Lower leg skin (tissue), 3 donors: ENCODE results near the gene ZDHHC7.

ENCODE experiments used
- POLR2A ChIP-seq, 2 donors: fragments of 450-650 bp; IDR thresholded peaks; one replicate each; pipeline ENCODE4 v1.6.1; 2016 to 2017; ENCODE audit warnings: antibody characterized with exemption in 2 of 2, mild to moderate bottlenecking in 1 of 2, moderate library complexity in 1 of 2
- TF ChIP-seq, protein P1 (sequence below), 3 donors: fragments of 450-650 bp; IDR thresholded peaks; one replicate each; pipeline ENCODE4 v1.5.1; 2016; ENCODE audit warnings: antibody characterized with exemption in 3 of 3, mild to moderate bottlenecking in 3 of 3, moderate library complexity in 2 of 3

DNA sequence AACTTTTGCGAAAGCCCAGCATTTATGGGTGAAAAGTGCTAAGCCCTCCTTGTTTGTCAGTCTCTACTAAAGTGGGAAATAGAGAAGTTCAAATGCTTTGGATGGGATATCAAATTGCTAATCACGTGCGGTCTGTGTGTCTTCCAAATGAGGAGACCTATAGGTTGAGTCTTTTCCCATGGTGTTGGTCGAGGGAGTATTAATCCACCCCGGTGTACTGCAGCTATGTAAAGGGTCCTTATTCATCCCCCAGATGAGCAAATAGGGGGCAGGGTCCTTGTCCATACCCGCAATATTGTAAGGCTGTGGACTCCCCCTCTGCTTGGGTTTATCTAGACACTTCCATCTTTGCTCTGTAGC, 30.8 kb upstream of the ZDHHC7 start:
- TF ChIP-seq, protein P1, sequence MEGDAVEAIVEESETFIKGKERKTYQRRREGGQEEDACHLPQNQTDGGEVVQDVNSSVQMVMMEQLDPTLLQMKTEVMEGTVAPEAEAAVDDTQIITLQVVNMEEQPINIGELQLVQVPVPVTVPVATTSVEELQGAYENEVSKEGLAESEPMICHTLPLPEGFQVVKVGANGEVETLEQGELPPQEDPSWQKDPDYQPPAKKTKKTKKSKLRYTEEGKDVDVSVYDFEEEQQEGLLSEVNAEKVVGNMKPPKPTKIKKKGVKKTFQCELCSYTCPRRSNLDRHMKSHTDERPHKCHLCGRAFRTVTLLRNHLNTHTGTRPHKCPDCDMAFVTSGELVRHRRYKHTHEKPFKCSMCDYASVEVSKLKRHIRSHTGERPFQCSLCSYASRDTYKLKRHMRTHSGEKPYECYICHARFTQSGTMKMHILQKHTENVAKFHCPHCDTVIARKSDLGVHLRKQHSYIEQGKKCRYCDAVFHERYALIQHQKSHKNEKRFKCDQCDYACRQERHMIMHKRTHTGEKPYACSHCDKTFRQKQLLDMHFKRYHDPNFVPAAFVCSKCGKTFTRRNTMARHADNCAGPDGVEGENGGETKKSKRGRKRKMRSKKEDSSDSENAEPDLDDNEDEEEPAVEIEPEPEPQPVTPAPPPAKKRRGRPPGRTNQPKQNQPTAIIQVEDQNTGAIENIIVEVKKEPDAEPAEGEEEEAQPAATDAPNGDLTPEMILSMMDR (IDR thresholded peaks at IDR 0.05) = no peak
- TF ChIP-seq POLR2A (IDR thresholded peaks at IDR 0.05) = no peak
